ENCODE results near the gene HTR1E. TPM values are rescaled to one million over a fixed set of nuclear protein-coding genes. Genes with fewer than 3 reads are reported as not detected.

Gene HTR1E
- total and polyA plus RNA-seq, 4 donors, result not detected

GRCh38 chr6:87045521-87046075 lies 108.3 kb downstream of the HTR1E start:
- Histone ChIP-seq H3K4me3 (no peak overlapping the region), H3K27me3 (ENCODE audit: control insufficient read depth in 3 of 3, insufficient read depth in 3 of 3, low read length in 2 of 3) (no peaks in the 10 kb centered on the region), H3K36me3 (ENCODE audit: control insufficient read depth in 4 of 4, insufficient read depth in 4 of 4, low read length in 4 of 4) (no peaks in the 10 kb centered on the region), H3K9me3 (ENCODE audit: control insufficient read depth in 4 of 4, insufficient read depth in 3 of 4, low read length in 3 of 4) (peaks cover 0 to 4% (median 0%) of the 10 kb centered on the region in 4 donors), H3K4me1 (ENCODE audit: control insufficient read depth in 5 of 5, insufficient read depth in 5 of 5, low read length in 5 of 5) (no peaks in the 10 kb centered on the region), H3K9ac (ENCODE audit: insufficient read depth in 1 of 2, low read length in 2 of 2) (no peak overlapping the region), H3K27ac (ENCODE audit: low read depth in 1 of 2, low read length in 1 of 2) (no peak overlapping the region)
- ATAC-seq (ENCODE audit: insufficient read depth, low FRiP score) (no peak), DNase-seq (no peak)
- TF ChIP-seq, protein P1, sequence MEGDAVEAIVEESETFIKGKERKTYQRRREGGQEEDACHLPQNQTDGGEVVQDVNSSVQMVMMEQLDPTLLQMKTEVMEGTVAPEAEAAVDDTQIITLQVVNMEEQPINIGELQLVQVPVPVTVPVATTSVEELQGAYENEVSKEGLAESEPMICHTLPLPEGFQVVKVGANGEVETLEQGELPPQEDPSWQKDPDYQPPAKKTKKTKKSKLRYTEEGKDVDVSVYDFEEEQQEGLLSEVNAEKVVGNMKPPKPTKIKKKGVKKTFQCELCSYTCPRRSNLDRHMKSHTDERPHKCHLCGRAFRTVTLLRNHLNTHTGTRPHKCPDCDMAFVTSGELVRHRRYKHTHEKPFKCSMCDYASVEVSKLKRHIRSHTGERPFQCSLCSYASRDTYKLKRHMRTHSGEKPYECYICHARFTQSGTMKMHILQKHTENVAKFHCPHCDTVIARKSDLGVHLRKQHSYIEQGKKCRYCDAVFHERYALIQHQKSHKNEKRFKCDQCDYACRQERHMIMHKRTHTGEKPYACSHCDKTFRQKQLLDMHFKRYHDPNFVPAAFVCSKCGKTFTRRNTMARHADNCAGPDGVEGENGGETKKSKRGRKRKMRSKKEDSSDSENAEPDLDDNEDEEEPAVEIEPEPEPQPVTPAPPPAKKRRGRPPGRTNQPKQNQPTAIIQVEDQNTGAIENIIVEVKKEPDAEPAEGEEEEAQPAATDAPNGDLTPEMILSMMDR (IDR thresholded peaks at IDR 0.05; ENCODE audit: control extremely low read depth, extremely low read depth), result no peak
- 66 to 69% methylated on average over 5 of the region's 5 CpGs for WGBS, 2 donors

DNA sequence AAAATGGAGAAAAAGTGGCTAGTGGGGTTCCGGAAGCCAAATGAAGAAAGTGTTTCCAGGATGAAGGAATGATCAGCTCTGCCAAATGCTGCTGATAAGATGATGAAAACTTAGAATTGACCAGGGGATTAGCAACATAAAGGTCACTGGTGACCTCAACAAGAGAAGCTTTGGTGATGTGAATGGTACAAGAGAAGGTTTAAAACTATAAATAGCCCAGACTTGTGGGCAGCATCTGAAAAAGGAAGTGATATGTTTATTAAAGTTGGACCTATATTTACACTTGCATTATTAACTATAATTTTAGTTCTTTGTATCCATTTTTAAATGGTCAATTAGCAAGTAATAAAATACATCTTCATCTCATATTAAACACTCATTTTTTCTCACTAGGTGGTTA lies 112.5 kb downstream of the HTR1E start:
- no peaks in the 10 kb centered on the region for H3K36me3 ChIP-seq (ENCODE audit: control insufficient read depth in 4 of 4, insufficient read depth in 4 of 4, low read length in 4 of 4)
- no peak overlapping the region for H3K9ac ChIP-seq (ENCODE audit: insufficient read depth in 1 of 2, low read length in 2 of 2)
- ATAC-seq (ENCODE audit: insufficient read depth, low FRiP score) (no peak), DNase-seq (no peak)
- H3K4me1 ChIP-seq (ENCODE audit: control insufficient read depth in 5 of 5, insufficient read depth in 5 of 5, low read length in 5 of 5), result no peaks in the 10 kb centered on the region
- H3K9me3 ChIP-seq (ENCODE audit: control insufficient read depth in 4 of 4, insufficient read depth in 3 of 4, low read length in 3 of 4), result no peaks in the 10 kb centered on the region
- WGBS, 2 donors, result 93 to 100% methylated on average over 1 of the region's 1 CpG
- no peak overlapping the region for H3K27ac ChIP-seq (ENCODE audit: low read depth in 1 of 2, low read length in 1 of 2)
- H3K27me3 ChIP-seq (ENCODE audit: control insufficient read depth in 3 of 3, insufficient read depth in 3 of 3, low read length in 2 of 3), result no peaks in the 10 kb centered on the region
- H3K4me3 ChIP-seq, result no peak overlapping the region
- TF ChIP-seq, protein P1 (IDR thresholded peaks at IDR 0.05; ENCODE audit: control extremely low read depth, extremely low read depth), result no peak

- WGBS, 2 donors, result 89 to 98% methylated on average over 1 of the region's 1 CpG
- Histone ChIP-seq H3K9me3 (ENCODE audit: control insufficient read depth in 4 of 4, insufficient read depth in 3 of 4, low read length in 3 of 4) (no peaks in the 10 kb centered on the region), H3K27ac (ENCODE audit: low read depth in 1 of 2, low read length in 1 of 2) (no peak overlapping the region), H3K9ac (ENCODE audit: insufficient read depth in 1 of 2, low read length in 2 of 2) (no peak overlapping the region), H3K4me1 (ENCODE audit: control insufficient read depth in 5 of 5, insufficient read depth in 5 of 5, low read length in 5 of 5) (no peaks in the 10 kb centered on the region), H3K27me3 (ENCODE audit: control insufficient read depth in 3 of 3, insufficient read depth in 3 of 3, low read length in 2 of 3) (no peaks in the 10 kb centered on the region), H3K4me3 (no peak overlapping the region), H3K36me3 (ENCODE audit: control insufficient read depth in 4 of 4, insufficient read depth in 4 of 4, low read length in 4 of 4) (no peaks in the 10 kb centered on the region)
- TF ChIP-seq, protein P1 (IDR thresholded peaks at IDR 0.05; ENCODE audit: control extremely low read depth, extremely low read depth), result no peak
- DNase-seq (no peak), ATAC-seq (ENCODE audit: insufficient read depth, low FRiP score) (no peak)
Measured at GRCh38 chr6:87053312-87053711, 116.0 kb downstream of the HTR1E start.

All from lung (tissue), 12 donors.